ENCODE measurements around the gene PRKD2.
"Not testable (repeated sequence)": the region's sequence is repeated elsewhere in the genome, so short reads cannot be mapped to it uniquely, and the experiment has no call there.

PRKD2 gene

DNA sequence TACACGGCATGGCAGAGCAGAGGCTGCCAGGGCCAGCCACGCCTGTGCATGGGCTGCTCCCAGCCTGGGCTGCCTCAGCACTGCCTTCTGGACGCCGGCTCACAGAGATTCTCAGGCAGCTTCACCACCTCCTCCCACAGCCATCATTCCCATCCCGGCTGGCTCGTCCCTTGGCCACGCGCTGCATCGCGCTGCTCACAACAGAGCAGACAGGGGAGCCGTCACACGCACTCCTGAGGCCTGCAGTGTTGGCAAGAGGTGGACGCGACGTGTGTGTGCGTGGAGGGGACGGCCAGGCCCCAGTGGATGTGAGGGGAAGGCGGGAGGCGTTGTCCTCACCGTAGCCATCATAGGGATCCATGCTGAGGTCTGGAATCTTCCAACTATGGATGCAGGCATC is 7.6 kb upstream of the PRKD2 start:
- DNase-seq (ENCODE audit: low read depth): no peak

DNA sequence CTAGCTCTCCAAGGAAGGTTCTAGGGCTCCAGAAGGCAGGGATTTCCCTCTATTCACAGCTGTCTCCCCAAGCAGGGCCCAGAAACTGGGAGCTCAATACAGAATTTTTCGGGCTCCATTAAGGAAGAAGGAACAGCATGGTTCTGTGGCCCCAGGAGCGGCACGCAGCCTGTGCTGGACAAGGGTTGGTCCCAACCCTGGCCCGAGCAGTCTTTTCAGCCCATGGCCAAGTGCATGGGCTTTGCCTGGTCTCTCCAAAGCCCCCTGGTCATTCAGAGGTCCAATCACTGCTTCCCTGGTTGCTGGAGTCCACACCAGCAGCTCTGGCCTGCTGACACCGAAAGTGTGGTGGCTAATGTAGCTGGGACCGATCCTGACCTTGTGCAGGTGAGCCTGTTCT is 6.6 kb upstream of the PRKD2 start:
- no peak for DNase-seq (ENCODE audit: low read depth)

DNA sequence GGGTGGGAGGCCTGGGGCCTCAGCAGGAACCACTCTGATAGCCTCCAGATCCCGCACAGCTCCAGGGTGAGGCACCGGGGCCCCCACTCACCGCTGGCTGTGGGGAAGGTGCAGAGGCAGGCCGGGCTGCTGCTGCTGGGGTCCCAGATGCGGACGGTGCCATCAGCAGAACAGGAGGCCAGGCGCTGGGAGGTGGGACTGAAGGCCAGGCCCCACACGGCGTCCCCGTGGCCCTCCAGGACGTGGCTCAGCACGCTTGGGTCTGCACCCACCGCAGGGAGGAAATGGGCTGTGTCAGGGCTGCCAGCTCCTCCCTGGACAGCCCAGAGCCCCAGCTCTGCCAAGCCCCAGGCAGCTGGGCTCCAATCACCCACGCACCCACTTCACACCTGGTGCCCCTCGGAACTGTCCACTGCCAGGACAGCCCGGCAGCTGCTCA is 6.1 kb upstream of the PRKD2 start:
- no peak for DNase-seq (ENCODE audit: low read depth)

DNA sequence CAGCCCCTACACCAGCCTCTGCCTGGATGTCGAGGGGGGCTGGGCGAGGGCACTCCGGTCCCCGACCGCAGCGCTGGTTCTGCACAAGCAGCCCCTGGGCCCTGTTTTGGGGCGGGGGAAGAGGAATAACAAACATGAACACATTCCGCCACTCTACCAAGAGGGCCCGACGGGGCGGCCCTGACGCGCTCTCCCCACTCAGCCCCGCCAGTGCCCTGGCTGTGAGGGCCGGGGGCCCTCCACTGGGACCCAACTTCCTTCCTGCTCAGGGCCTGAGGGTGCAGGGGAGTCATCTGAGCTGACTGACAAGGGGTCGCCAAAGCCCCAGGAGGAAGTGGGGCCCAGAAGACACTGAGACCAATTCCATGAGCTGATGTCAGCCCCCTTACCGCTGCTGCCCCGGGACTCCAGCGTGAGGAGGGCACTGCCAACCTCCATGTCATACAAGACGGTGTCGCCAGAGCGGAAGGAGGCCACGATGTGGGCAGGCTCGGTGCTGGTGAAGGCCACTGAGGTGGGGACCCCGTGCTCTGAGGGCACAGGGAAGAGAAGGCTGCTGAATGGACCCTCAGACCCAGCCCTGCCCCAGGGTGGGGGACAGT is 5.6 kb upstream of the PRKD2 start:
- DNase-seq (ENCODE audit: low read depth): no peak

DNA sequence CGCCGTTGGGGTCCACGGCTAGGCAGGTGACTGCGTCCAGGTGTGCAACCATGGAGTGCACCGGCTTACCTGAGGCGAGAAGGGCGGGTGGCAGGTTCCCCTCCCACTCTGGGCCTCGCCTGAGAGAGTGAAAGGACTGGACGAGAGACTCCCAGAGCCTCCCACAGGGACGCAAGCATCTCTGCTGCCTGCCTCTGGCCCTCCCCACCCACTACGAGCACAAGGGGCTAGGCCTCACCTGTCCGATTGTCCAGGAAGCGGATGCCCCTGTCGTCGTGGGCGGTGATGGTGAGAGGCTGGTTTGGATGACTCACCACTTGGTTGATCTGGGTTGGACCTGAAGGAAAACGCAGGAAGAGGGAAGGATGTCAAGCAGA is 5.1 kb upstream of the PRKD2 start:
- no peak for DNase-seq (ENCODE audit: low read depth)

DNA sequence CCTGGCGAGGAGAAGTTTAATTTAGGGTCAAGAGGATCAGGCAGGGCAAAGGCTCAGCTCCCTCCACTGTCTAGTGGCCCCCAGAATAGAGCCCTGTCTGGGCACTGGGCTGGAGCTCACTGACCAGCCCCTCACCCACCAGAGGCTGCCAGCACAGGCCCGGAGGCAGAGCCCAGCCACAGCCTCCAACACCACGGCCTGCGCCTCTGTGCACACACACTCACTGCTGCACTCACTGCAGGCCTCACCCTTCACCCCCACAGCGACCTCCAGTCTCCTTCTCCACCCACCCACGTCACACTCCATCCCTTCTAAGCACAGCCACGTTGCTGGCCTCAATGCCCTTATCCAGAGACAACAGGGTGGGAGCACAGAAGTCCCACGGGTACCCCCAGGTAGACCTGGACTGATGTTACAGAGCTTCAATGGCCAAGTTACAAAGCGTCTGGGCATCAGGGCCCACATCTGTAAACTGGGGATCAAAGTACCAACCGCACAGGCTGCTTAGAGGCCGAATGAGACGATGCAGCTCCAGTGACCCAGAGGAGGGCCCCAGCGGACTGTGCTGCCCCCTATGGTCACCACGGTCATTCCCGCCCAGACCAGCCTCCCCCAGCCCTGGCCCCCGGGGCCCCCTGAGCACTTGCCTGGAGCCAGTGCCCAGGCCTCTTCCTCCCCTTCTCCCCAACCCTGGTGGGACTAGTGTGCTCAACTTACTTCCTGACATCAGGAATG is 4.5 kb upstream of the PRKD2 start:
- no peak for DNase-seq (ENCODE audit: low read depth)

DNA sequence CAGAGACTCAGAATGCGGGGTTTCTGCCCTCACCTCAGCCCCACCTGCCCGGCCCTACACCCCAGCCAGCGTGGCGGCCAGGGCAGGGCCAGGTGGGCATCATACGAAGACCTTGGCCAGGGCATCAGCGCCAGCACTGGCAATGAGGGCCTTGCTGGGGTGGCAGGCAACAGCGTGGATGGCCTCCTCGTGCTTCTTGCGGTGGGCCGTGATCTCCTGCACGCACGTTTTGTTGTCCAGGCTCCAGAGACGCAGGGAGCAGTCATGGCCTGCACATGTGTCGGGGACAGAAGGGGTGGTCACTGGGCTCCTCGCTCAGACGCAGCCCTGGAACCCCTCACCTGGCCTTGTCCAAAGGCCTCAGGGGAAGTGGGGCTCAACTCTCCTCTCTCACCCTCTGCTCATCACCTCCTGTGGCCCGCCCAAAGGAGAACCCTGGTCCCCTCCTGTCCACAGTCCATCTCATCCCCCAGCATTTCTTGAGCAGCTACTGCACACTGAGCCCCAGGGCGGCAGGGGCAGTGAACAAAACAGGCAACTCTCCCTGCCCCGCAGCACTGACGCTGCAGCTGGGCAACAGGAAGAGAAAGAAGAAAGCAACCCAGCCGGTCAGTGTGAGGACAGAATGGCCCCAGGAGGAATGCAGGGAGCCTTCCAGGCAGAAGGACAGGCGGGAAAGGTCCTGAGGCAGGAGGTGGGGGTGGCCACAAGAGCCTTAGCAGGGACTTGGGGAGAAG is 3.8 kb upstream of the PRKD2 start:
- DNase-seq (ENCODE audit: low read depth): no peak

DNA sequence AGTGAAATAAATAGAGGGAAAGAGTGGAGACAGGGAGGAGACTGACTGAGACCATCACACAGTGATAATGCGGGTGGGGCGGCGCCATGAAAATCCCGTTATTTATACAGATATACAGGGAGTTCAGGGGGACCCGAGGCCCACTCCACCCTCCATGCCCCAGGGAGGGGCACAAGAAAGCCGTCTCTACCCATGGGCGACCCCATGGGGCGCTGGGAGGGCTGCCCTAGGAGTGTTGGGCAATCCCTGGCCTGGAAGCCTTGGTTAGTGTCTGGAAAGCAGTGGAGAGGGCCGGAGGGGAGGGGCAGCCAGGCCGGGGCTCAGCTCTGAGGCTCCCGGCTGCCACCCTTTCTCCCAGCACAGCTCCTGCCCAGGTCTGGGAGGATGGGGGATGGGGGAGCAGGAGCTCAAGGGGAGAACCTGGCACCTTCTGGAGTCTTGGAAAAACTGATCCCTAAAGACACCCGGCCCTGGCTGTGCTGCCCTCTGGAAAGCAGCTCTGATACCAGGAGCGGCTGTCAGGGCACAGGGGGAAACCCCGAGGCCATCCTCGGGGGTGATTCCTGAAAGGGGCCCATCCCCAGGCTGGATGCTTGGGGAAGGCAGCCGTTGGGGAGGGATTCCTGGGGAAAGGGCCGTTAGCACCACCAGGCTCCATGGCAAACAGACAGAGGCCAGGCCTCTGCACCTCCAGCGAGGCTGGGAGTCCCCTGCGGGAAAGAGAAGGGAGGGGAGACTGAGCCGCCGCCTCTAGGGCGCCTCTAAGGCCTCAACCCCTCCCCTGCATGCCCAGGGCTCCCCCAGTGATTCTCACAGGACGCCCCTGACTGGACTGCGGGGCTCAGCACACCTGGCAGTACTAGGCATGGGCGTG is 3.0 kb upstream of the PRKD2 start:
- DNase-seq (ENCODE audit: low read depth): no peak

DNA sequence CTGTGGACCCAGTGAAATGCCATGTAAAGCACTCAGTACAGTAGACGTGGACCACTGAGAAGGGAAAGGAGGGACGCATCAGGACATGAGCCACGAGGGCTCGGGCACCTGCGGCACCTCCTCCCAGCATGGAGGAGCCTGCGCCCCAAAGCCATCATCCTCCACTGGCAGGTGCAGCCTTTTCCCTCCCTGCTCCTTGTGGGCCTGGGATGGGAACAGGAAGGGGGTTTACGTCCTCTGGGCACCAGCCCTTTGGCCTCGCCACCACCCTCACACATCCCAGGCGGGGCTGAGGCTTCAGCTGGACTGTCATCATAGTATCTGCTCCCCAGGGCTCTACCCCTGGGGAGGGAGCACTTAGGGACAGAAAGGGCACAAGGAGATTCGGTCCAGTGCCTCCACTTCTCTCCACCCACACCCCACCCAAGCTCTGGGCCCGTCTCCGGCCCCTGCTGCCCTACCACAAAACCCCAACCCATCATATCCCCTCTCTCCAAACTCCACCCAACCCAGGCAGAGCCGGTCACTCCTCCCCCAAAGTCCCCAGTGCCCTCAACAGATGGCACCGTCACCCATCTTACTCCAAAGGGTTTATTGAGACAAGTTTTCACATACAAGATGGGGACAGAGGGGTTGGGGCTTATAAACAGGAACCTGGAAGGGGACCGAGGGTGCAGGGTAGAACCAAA is 2.2 kb upstream of the PRKD2 start:
- DNase-seq (ENCODE audit: low read depth): no peak

DNA sequence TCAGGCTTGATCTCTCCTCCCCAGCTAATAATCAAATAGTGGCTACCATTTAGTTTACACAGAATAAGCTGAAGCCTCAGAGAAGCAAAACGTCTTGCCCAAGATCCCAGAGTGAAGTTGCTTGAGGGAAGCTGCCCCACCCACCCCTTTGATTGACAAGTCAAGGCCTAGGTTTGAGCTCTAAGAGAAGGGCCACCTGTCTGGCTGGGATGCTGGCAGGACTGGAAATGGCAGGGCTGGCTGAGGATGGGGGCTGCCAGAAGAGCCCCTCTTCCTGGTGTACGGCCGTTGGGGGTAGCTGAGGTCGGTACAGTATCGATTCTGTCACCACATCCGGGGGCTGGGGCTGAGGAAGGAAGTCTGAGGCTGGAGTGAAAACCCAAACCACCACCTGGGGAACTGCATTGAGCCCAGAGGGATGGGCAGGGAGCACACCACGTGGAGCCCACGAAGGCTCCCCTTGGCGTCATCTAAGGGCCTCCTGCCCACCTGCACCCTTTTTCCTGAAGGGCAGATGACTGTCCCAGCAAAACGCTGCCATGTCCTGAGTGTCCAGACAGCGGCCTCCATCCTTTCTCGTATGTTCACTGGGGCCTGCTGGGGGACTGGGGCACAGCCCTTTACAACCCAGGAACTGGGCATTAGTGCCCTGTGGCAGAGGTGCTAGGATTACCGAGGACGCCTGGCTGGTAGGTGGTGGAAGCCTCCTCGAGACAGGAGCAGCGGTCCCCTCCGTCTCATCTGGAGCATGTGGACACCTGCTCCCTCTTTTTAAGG is 1.4 kb upstream of the PRKD2 start:
- DNase-seq (ENCODE audit: low read depth): no peak

DNA sequence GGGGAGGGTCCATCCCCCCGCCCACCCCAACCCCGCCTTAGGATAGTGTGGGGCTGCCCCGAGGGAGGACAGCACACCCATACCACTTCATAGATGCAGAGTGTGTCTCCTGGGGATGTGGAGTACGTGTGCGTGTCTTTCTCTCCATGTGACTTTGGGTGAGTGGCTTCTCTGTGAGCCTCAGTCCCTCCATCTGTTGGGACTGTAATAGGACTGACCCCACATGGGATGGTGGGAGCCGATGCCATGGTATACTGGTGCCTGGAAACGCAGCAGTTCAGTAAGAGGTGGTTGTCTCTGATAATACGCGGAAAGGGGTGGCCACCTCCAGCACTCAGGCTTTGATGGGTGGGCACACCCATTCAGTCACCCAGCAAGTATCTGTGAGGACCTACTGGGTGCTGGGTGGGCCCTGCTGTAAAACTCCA is 816 bp upstream of the PRKD2 start:
- no peak for DNase-seq (ENCODE audit: low read depth)

DNA sequence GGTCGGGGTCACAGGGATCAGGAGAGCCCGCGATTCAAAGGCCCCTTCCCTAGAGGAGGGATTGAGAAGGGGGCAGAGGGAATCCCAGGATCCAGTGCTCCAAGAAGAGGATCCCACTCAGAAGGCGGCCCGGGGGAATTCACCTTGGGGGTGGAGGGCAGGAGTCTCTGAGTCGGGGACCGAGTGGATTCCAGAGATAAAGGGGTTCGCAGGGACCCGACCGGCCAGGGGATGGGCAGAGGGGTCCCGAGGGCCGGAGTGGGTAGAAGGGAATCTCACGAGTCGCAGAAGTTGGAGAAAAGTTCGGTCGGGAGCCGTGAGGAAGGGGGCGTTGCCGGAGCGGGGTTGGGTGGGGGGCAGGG is 261 bp downstream of the PRKD2 start:
- no peak for DNase-seq (ENCODE audit: low read depth)

DNA sequence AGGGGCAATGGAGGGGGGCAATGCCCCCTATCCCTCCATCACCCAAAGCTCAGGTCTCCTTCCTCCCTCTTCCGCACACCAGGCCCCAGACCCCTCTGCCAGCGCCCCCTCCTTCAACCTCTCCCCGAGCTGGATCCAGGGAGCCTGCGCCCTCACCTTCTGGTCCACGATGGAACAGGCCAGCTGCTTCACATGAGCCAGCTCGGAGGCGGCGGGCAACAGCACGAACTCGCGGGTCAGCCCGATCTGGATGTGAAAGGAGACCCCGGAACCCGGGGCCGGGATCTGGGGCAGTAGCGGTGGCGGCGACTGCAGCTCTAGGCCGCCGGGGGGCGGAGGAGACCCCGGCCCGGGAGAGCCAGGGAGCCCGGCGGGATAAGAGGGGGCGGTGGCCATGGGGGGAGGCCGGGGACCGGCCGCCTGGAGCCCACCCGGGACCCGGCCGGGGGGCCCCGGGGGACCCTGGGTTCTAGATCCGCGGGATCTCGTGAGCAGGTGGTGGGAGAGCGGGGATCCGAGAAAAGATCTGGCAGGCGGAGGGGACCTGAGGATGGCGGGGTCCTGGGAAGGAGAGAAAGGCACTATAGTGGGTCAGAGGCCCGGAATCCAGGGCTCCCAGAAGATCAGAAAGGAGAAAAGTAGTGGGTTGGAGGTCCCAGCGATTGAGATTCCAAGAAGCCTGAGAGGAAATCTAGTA is 791 bp downstream of the PRKD2 start:
- DNase-seq (ENCODE audit: low read depth): no peak

DNA sequence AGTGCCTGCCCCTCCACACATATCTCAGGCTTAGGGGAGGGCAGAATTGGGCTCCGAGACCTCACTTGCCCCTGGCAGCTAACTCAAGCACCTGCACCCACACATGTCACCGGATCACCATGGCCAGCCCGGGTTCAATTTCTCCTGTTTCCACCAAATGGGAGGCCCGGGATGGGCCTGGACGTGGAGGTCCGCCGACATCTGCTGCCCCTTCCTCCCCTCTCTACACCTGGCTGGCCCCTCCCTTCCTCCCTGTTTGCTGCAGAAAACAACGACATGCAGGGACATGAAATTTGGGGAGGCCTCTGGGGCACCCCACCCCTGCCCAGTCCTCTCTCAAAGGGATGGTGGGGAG is 1.3 kb downstream of the PRKD2 start:
- no peak for DNase-seq (ENCODE audit: low read depth)

DNA sequence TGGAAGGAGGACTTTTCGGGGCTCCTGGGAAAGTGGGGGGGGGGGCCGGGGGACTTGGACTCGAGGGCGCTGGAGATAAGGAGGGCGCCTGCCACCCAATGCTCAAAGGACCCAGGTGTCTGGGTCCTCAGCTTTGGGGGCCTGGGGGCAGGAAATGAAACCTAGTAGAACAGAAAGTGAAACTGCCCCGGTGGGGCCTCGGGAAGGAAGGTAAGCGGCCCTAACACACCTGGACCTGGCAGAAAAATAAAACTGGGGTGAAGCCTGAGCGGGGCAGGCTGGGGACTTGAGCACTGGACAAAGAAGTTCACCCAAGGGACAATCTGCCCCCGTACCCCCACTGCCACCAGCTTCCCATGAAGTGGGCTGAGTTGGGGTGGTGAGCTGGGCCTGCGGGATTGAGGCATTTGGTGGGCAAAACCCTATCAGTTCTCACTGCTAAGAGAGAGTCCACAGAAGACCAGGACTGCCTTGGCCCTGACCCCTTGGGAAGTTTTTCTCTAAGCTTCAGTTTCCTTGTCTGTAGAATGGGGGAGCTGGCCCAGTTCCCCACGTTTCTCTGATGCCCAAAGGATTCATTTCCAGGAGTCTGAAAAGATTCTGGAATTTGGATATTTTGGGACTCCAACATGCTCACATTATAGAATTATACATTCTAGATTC is 2.3 kb downstream of the PRKD2 start:
- peak; percentile 64 for DNase-seq (ENCODE audit: low read depth)

DNA sequence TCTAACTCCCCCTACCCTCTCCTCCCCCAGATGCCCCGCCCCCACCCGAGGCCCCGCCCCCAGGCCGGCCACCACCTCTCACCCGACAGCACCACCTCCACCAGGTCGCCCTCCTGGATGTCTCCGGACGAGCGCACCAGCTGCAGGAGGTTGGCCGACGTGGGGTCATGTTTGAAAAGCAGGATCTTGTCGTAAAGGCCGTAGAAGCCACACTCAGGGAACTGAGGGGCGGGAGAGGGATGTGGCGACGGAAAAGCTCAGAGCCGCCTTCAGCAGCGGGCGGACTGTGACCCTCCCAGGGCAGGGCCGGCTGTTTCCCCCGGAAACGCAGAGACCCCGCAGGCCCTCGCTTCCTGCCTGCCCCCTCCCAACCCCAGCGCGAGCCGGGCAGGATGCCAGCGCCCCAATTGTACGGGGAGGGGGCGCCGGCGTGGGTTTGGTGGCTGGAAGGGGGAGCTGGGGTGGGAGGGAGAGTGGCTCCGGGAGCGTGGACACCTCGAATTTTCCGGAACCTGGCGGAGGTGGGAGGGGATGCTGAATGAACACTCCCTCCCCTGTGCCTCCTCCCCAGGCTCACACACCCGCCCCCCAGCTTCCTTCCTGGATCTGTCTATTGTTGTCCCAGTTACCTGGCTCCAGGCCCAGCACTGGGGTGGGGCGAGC is 3.0 kb downstream of the PRKD2 start:
- DNase-seq (ENCODE audit: low read depth): peak; percentile 70

DNA sequence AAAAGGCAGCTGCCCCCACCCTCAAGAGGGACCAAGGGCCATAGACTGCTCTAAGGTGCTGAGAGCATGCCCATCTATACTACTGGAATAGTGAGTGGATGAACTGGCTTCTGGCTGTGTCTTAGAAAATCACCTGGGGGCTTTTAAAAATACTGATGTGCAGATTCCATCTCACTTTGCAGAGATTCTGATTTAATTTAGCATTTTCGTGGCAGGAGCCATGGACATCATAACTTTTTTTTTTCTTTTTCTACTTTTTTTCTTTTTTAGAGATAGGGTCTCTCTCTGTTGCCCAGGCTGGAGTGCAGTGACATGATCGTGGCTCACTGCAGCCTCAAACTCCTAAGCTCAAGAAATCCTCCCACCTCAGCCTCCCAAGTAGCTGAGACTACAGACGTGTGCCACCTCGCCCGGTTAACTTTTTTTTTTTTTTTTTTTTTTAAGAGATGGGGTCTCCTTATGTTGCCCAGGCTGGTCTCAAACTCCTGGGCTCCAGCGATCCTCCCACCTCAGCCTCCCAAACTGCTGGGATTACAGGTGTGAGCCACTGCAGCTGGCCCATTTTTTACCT is 4.1 kb downstream of the PRKD2 start:
- DNase-seq (ENCODE audit: low read depth): not testable (repeated sequence)

DNA sequence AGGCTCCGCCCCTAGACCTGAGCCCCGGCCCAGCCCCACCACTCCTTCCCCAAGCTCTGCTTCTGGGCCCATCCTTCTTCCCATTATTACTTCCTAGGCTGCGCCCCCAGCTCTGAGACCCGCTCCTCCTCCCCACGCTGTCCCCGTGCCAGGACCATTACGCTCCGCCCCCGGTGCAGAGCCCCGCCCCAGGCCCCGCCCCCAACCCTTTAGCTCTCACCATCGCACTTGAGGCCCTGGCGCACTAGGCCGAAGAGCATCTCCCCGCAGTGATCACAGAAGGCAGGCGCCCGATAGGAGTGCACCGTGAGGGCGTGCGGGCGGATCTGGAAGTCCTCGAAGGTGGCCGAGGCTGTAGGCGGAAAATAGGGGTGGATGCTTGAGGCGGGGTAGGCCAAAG is 6.2 kb downstream of the PRKD2 start:
- no peak for DNase-seq (ENCODE audit: low read depth)

All from stimulated activated CD4-positive, alpha-beta T cell treated with anti-CD3 and anti-CD28 coated beads, Interleukin-2, amount 100 ng/mL, for 4 hours (primary cell).